ENCODE data around the gene CFAP74. TPM values are rescaled to one million over a fixed set of nuclear protein-coding genes. Genes with fewer than 3 reads are reported as not detected.
"Not testable (repeated sequence)": the region's sequence is repeated elsewhere in the genome, so short reads cannot be mapped to it uniquely, and the experiment has no call there.

Gene CFAP74
- total RNA-seq, 2 donors from 2014 or later: not detected

- no peak overlapping the region for H3K4me3 ChIP-seq
- H3K4me1 ChIP-seq: no peaks in the 10 kb centered on the region
- no peaks in the 10 kb centered on the region for H3K36me3 ChIP-seq
- no peak overlapping the region for H3K27ac ChIP-seq
- no peaks in the 10 kb centered on the region for H3K27me3 ChIP-seq
- H3K9me3 ChIP-seq: no peaks in the 10 kb centered on the region
- no peak for TF ChIP-seq CTCF (IDR thresholded peaks at IDR 0.05)
- DNase-seq (ENCODE audit: low spot score): no peak
Observed at GRCh38 chr1:1979482-1980165, 24.0 kb downstream of the CFAP74 start.

GRCh38 chr1:1978690-1979481 is 24.7 kb downstream of the CFAP74 start:
- not testable (repeated sequence) for DNase-seq (ENCODE audit: low spot score); H3K4me3 ChIP-seq; H3K27me3 ChIP-seq; H3K4me1 ChIP-seq; H3K27ac ChIP-seq; H3K36me3 ChIP-seq; H3K9me3 ChIP-seq

- Histone ChIP-seq H3K4me1 (no peaks in the 10 kb centered on the region), H3K27ac (no peak overlapping the region), H3K9me3 (no peaks in the 10 kb centered on the region), H3K36me3 (no peaks in the 10 kb centered on the region), H3K4me3 (no peak overlapping the region), H3K27me3 (no peaks in the 10 kb centered on the region)
- no peak for TF ChIP-seq CTCF (IDR thresholded peaks at IDR 0.05)
- no peak for DNase-seq (ENCODE audit: low spot score)
Observed at GRCh38 chr1:1978108-1978507, 25.5 kb downstream of the CFAP74 start.

GRCh38 chr1:1976031-1976430 is 27.6 kb downstream of the CFAP74 start:
- Histone ChIP-seq H3K9me3 (no peaks in the 10 kb centered on the region), H3K36me3 (no peaks in the 10 kb centered on the region), H3K4me1 (no peaks in the 10 kb centered on the region), H3K27ac (no peak overlapping the region), H3K4me3 (no peak overlapping the region), H3K27me3 (no peaks in the 10 kb centered on the region)
- no peak for DNase-seq (ENCODE audit: low spot score)
- TF ChIP-seq CTCF (IDR thresholded peaks at IDR 0.05): no peak

- TF ChIP-seq CTCF (IDR thresholded peaks at IDR 0.05): no peak
- Histone ChIP-seq H3K27ac (no peak overlapping the region), H3K4me1 (no peaks in the 10 kb centered on the region), H3K36me3 (no peaks in the 10 kb centered on the region), H3K9me3 (no peaks in the 10 kb centered on the region), H3K4me3 (no peak overlapping the region), H3K27me3 (no peaks in the 10 kb centered on the region)
- DNase-seq (ENCODE audit: low spot score): no peak
Observed at GRCh38 chr1:1975535-1975934, 28.1 kb downstream of the CFAP74 start.

GRCh38 chr1:1974834-1975233 is 28.8 kb downstream of the CFAP74 start:
- Histone ChIP-seq H3K9me3 (no peaks in the 10 kb centered on the region), H3K27me3 (no peaks in the 10 kb centered on the region), H3K27ac (no peak overlapping the region), H3K4me1 (no peaks in the 10 kb centered on the region), H3K36me3 (no peaks in the 10 kb centered on the region), H3K4me3 (no peak overlapping the region)
- DNase-seq (ENCODE audit: low spot score): no peak
- no peak for TF ChIP-seq CTCF (IDR thresholded peaks at IDR 0.05)

All from right atrium auricular region (tissue), 2 donors.